Adrenal gland (tissue), 12 donors: ENCODE data around the gene TRAPPC1. TPM values are rescaled to one million over a fixed set of nuclear protein-coding genes. Genes with fewer than 3 reads are reported as not detected.
A peak's percentile ranks its signal among the peaks of the same experiment; 100 is the strongest.

Experiments used
- DNase-seq, 7 donors: peaks; one replicate each; pipeline ENCODE4 v3.0.0-alpha.2; 2019 to 2020
- H3K27ac ChIP-seq, 5 donors: fragments of 200-600 bp; sonication (generic) in 4 of 5; 1 replicate in 3 of 5; 2 replicates in 2 of 5; pipeline versions ENCODE4 v1.5.1 to v1.8.0; 2016 to 2020; ENCODE audit warnings: mild to moderate bottlenecking in 1 of 5
- H3K27me3 ChIP-seq: fragments of 200-600 bp; 2 replicates; pipeline ENCODE4 v1.8.0; 2021
- H3K36me3 ChIP-seq, 2 donors: fragments of 200-600 bp; replicated peaks in 1 of 2; 1 replicate in 1 of 2; 2 replicates in 1 of 2; pipeline versions ENCODE4 v1.5.1 to v1.8.0; 2018 to 2022
- H3K4me1 ChIP-seq, 2 donors: fragments of 200-600 bp; replicated peaks in 1 of 2; 1 replicate in 1 of 2; 2 replicates in 1 of 2; pipeline versions ENCODE4 v1.5.1 to v1.8.0; 2018 to 2021
- H3K4me3 ChIP-seq, 4 donors: fragments of 200-600 bp; sonication (generic) in 3 of 4; one replicate each; pipeline ENCODE4 v1.5.1; 2016 to 2018
- H3K9me3 ChIP-seq, 3 donors: fragments of 200-600 bp; sonication (generic) in 1 of 3; replicated peaks in 1 of 3; 1 replicate in 2 of 3; 2 replicates in 1 of 3; pipeline versions ENCODE4 v1.5.1 to v1.8.0; 2016 to 2021
- CTCF ChIP-seq, 6 experiments: fragments of 450-650 bp in 4 of 6; fragments of 200-600 bp in 2 of 6; sonication (generic) in 1 of 6; IDR thresholded peaks; 1 replicate in 5 of 6; 2 replicates in 1 of 6; pipeline versions ENCODE4 v1.5.1 to v1.8.0; 2016 to 2021; ENCODE audit warnings: antibody characterized with exemption in 6 of 6, mild to moderate bottlenecking in 2 of 6, moderate library complexity in 1 of 6
- POLR2A ChIP-seq, 2 donors: fragments of 450-650 bp; IDR thresholded peaks; one replicate each; pipeline ENCODE4 v1.6.1; 2017; ENCODE audit warnings: antibody characterized with exemption in 2 of 2, mild to moderate bottlenecking in 2 of 2, moderate library complexity in 1 of 2
- WGBS, 4 donors: extraction: QIAGEN DNeasy Blood & Tissue Kit in 2 of 4; methylation state at CpG; one replicate each; pipeline versions ENCODE4 v1.1.5 to v1.1.7; 2013 to 2017; 5-methylcytosine and 5-hydroxymethylcytosine counted together
- intact Hi-C, 2 donors: fragments of 100-400 bp; cut with DNase I; formaldehyde crosslinking; loops; one replicate each; pipeline versions ENCODE4 v1.14.1 to v1.15.0; 2022 to 2023
- polyA plus RNA-seq, 3 donors: library from polyadenylated mRNA; stranded (reverse); fragments of 200-250 nt in 2 of 3; fragments of 350-450 nt in 1 of 3; fragmentation: Illumina TruSeq in 1 of 3; extraction: RNeasy Lipid Tissue Mini Kit (QIAGEN cat#74804) in 1 of 3; gene quantifications; one replicate each; pipeline ENCODE4 v1.2.3, GENCODE V29; 2013 to 2014
- total RNA-seq, 9 donors: library from RNA; depleted of rRNA in 4 of 9; stranded (reverse); fragments of >200 nt in 4 of 9; fragments of 120-200 nt in 1 of 9; fragmentation: NEBNext Ultra II Directional in 1 of 9; extraction: Animal tissue kit (Norgen Biotek cat#: 25700) in 1 of 9; gene quantifications; one replicate each; pipeline versions ENCODE4 v1.1.0 to v1.2.4, GENCODE V29; 2013 to 2023
- donor health status: healthy with polysubstance abuse.
- donor health status: Bipolar disorder and iron deficiency.
- donor health status: DM: yes; HTN: yes; CAD: no.
- donor health status: DM: no; HTN: no; CAD: no.
- donor health status: DM: no; HTN: no; CAD: no.
- donor health status: DM: yes; HTN: yes; CAD: no.

TRAPPC1 gene
- total and polyA plus RNA-seq, 12 donors: 32.2 to 220 (median 121) TPM

GRCh38 chr17:7889166-7889955 lies 42.4 kb downstream of the TRAPPC1 start:
- Histone ChIP-seq H3K27ac (peak overlapping the region; percentile 81 to 93 (median 90)), H3K36me3 (peaks cover 0 to 34% of the 10 kb centered on the region in 2 donors), H3K9me3 (no peaks in the 10 kb centered on the region), H3K27me3 (no peaks in the 10 kb centered on the region), H3K4me3 (no peak overlapping the region), H3K4me1 (peaks cover 38 to 39% of the 10 kb centered on the region in 2 donors)
- WGBS, 4 donors: 25 to 37% (median 30%) methylated on average over 9 to 11 of the region's 11 CpGs
- DNase-seq: peak; percentile 98 to 99 (median 99)
- TF ChIP-seq CTCF (IDR thresholded peaks at IDR 0.05) (peak; percentile 38 to 87 (median 72)), POLR2A (IDR thresholded peaks at IDR 0.05) (peak in 1 of 2 donors; percentile 63)
- intact Hi-C loops: no loop called here

GRCh38 chr17:7888184-7888920 lies 43.4 kb downstream of the TRAPPC1 start, which contains the start of gene CHD3:
Gene CHD3, plus strand, starts transcription at chr17:7888789. Its CDS starts 212 bp downstream, at chr17:7889001.
- peak in 3 of 7 donors; percentile 4 to 58 (median 36) for DNase-seq
- H3K4me1 ChIP-seq: peaks cover 38 to 44% of the 10 kb centered on the region in 2 donors
- 40 to 54% (median 46%) methylated on average over 15 to 18 of the region's 18 CpGs for WGBS, 4 donors

GRCh38 chr17:7887482-7888183 lies 44.1 kb downstream of the TRAPPC1 start:
- TF ChIP-seq CTCF (IDR thresholded peaks at IDR 0.05) (no peak), POLR2A (IDR thresholded peaks at IDR 0.05) (peak in 1 of 2 donors; percentile 81)
- H3K4me1 ChIP-seq: peaks cover 38 to 50% of the 10 kb centered on the region in 2 donors
- peak overlapping the region; percentile 81 to 93 (median 90) for H3K27ac ChIP-seq
- WGBS, 4 donors: 0 to 2% (median 1%) methylated on average over 19 to 35 of the region's 35 CpGs
- intact Hi-C loops: no loop called here
- peaks cover 0 to 20% of the 10 kb centered on the region in 2 donors for H3K36me3 ChIP-seq
- peak; percentile 91 to 97 (median 95) for DNase-seq
- H3K4me3 ChIP-seq: peak overlapping the region in 3 of 4 donors; percentile 29 to 97 (median 38)
- no peaks in the 10 kb centered on the region for H3K27me3 ChIP-seq
- H3K9me3 ChIP-seq: no peaks in the 10 kb centered on the region

More at GRCh38 chr17:7888184-7888920, 43.4 kb downstream of the TRAPPC1 start, which contains the start of gene CHD3:
- no peak for TF ChIP-seq CTCF (IDR thresholded peaks at IDR 0.05)
- TF ChIP-seq POLR2A (IDR thresholded peaks at IDR 0.05): no peak
- Histone ChIP-seq H3K27ac (peak within 1 kb of the TSS; percentile 81 to 93 (median 90)), H3K4me3 (peak within 1 kb of the TSS in 3 of 4 donors; percentile 29 to 97 (median 38)), H3K36me3 (peaks cover 0 to 24% of the 10 kb centered on the region in 2 donors), H3K9me3 (no peaks in the 10 kb centered on the region), H3K27me3 (no peaks in the 10 kb centered on the region)
- intact Hi-C loops: no loop called here
